Ovary (tissue), 3 donors: ENCODE data around the gene TMEM213.

Experiments
- EP300 ChIP-seq: sonication (generic); formaldehyde crosslinking; IDR thresholded peaks from one replicate; pipeline ENCODE4 v1.6.1; 2017; ENCODE audit warnings: antibody characterized with exemption
- POLR2A ChIP-seq: fragments of 450-650 bp; IDR thresholded peaks from one replicate; pipeline ENCODE4 v1.6.1; 2017; ENCODE audit warnings: antibody characterized with exemption, mild to moderate bottlenecking, moderate library complexity
- TF ChIP-seq, protein P1 (sequence below), 3 donors: fragments of 450-650 bp in 2 of 3; fragments of 200-600 bp in 1 of 3; IDR thresholded peaks; one replicate each; pipeline versions ENCODE4 v1.5.1 to v1.8.0; 2016 to 2022; ENCODE audit warnings: antibody characterized with exemption in 3 of 3, mild to moderate bottlenecking in 1 of 3
- donor health status: DM: no; HTN: no; CAD: no.

DNA sequence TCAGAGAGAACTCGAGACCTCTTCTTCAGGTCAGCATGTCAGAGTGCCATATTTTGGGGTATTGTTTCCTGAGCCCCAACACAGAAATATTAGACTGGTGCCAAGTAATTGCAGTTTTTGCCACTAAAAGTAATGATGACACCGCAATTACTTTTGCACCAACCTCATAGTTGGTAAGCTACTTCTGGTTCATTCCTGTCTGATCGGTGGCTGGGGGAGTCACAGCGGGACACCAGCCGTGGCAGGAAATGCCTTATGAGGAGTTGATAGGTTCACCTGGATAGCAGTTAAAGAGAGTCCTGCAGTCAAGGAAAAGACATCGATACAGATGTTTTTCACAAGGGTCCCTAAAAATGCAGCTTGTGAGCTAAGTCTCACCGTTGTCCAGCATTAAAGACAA, 24.1 kb downstream of the TMEM213 start:
- TF ChIP-seq, protein P1, sequence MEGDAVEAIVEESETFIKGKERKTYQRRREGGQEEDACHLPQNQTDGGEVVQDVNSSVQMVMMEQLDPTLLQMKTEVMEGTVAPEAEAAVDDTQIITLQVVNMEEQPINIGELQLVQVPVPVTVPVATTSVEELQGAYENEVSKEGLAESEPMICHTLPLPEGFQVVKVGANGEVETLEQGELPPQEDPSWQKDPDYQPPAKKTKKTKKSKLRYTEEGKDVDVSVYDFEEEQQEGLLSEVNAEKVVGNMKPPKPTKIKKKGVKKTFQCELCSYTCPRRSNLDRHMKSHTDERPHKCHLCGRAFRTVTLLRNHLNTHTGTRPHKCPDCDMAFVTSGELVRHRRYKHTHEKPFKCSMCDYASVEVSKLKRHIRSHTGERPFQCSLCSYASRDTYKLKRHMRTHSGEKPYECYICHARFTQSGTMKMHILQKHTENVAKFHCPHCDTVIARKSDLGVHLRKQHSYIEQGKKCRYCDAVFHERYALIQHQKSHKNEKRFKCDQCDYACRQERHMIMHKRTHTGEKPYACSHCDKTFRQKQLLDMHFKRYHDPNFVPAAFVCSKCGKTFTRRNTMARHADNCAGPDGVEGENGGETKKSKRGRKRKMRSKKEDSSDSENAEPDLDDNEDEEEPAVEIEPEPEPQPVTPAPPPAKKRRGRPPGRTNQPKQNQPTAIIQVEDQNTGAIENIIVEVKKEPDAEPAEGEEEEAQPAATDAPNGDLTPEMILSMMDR (IDR thresholded peaks at IDR 0.05): no peak
- no peak for TF ChIP-seq POLR2A
- no peak for TF ChIP-seq EP300
